GM12878 (cell line): ENCODE measurements around the gene METTL23. TPM values are rescaled to one million over a fixed set of nuclear protein-coding genes. Genes with fewer than 3 reads are reported as not detected.

Experiments
- ATAC-seq: fragments of 200-7000 bp; cut with Tn5 transposase; 3 replicates; pipeline ENCODE4 v1.9.1; 2020; ENCODE audit warnings: mild to moderate bottlenecking, moderate library complexity
- BruUV-seq: library from RNA; stranded (reverse); fragments of 400-500 nt; replicated peaks from 2 replicates; lab custom pipeline; 2021; lab: Mats Ljungman, UMichigan
- CTCF ChIA-PET: fragments of 300-600 bp; sonication (Branson Sonifier 250); formaldehyde crosslinking; extraction: SDS; loops from one replicate; lab custom pipeline; 2021; ENCODE audit warnings: inconsistent platforms; lab: Yijun Ruan, JAX
- POLR2A ChIA-PET: fragments of 350-600 bp; formaldehyde crosslinking; extraction: SDS; loops from one replicate; lab custom pipeline; 2021; ENCODE audit warnings: inconsistent platforms; lab: Charles Lee
- RAD21 ChIA-PET: fragments of 300-600 bp; sonication (Branson Sonifier 250); formaldehyde crosslinking; loops from one replicate; lab custom pipeline; 2023; ENCODE audit warnings: antibody characterized with exemption; ENCODE audit not compliant: unreplicated experiment; lab: Charles Lee
- SMC1A ChIA-PET: fragments of 300-600 bp; sonication (Branson Sonifier 250); formaldehyde crosslinking; loops from one replicate; lab custom pipeline; 2023; ENCODE audit not compliant: unreplicated experiment, uncharacterized antibody; lab: Charles Lee
- DNase-seq: peaks from one replicate; pipeline ENCODE4 v3.0.0-alpha.2; 2011; ENCODE audit warnings: low read depth, low spot score
- FAIRE-seq: peaks from 3 replicates; lab custom pipeline; 2011; peaks lifted over from hg19 to GRCh38; lab: Jason Lieb, UNC
- H2AFZ ChIP-seq: 2 replicates; pipeline ENCODE4 v1.6.0; 2011; ENCODE audit warnings: low read depth, low read length, control low read depth; ENCODE audit not compliant: control insufficient read depth
- H3K27ac ChIP-seq: 2 replicates; pipeline ENCODE4 v1.5.1; 2011; ENCODE audit warnings: control low read depth; ENCODE audit not compliant: control insufficient read depth, insufficient read depth
- H3K27me3 ChIP-seq, 2 experiments: replicated peaks in 1 of 2; 2 replicates each; pipeline versions ENCODE4 v1.6.0 to v1.6.1; 2011; ENCODE audit warnings: low read length in 1 of 2; ENCODE audit not compliant: control insufficient read depth in 2 of 2, insufficient read depth in 2 of 2
- H3K36me3 ChIP-seq, 2 experiments: 2 replicates each; pipeline ENCODE4 v1.5.1; 2011; ENCODE audit warnings: low read length in 1 of 2; ENCODE audit not compliant: control insufficient read depth in 2 of 2, insufficient read depth in 2 of 2
- H3K4me1 ChIP-seq: 2 replicates; pipeline ENCODE4 v1.6.1; 2011; ENCODE audit warnings: mild to moderate bottlenecking, low read length, moderate library complexity, mixed read lengths; ENCODE audit not compliant: control insufficient read depth, insufficient read depth
- H3K4me2 ChIP-seq: 2 replicates; pipeline ENCODE4 v1.6.0; 2011; ENCODE audit warnings: control low read depth; ENCODE audit not compliant: control insufficient read depth, insufficient read depth
- H3K4me3 ChIP-seq: fragments of 200-600 bp; sonication (generic); 2 replicates; pipeline ENCODE4 v1.5.1; 2016
- H3K79me2 ChIP-seq: 2 replicates; pipeline ENCODE4 v1.6.0; 2011; ENCODE audit warnings: low read length; ENCODE audit not compliant: control insufficient read depth, insufficient read depth
- H3K9ac ChIP-seq: 2 replicates; pipeline ENCODE4 v1.8.0; 2011; ENCODE audit warnings: low read length, control low read depth, mixed read lengths; ENCODE audit not compliant: control insufficient read depth, insufficient read depth
- H3K9me3 ChIP-seq: replicated peaks from 3 replicates; pipeline ENCODE4 v1.5.1; 2011; ENCODE audit warnings: mild to moderate bottlenecking, low read length; ENCODE audit not compliant: control insufficient read depth, insufficient read depth
- H4K20me1 ChIP-seq: 2 replicates; pipeline ENCODE4 v1.6.0; 2011; ENCODE audit not compliant: control insufficient read depth, insufficient read depth
- BACH1 ChIP-seq: fragments of 450-650 bp; IDR thresholded peaks from 2 replicates; pipeline ENCODE4 v1.6.1; 2017; ENCODE audit warnings: mild to moderate bottlenecking, borderline replicate concordance
- CHD2 ChIP-seq: IDR thresholded peaks from 2 replicates; pipeline ENCODE4 v1.6.1; 2011; ENCODE audit warnings: low read depth, low read length, improper control_type of control experiment, borderline replicate concordance
- JUNB ChIP-seq: IDR thresholded peaks from 2 replicates; pipeline ENCODE4 v1.6.1; 2016; ENCODE audit warnings: antibody characterized with exemption, mild to moderate bottlenecking
- MXI1 ChIP-seq: fragments of 150-350 bp; IDR thresholded peaks from 2 replicates; pipeline ENCODE4 v1.6.1; 2011; ENCODE audit warnings: low read depth, mild to moderate bottlenecking, inconsistent platforms, low read length, improper control_type of control experiment
- RFX5 ChIP-seq: IDR thresholded peaks from 2 replicates; pipeline ENCODE4 v1.6.1; 2011; ENCODE audit warnings: low read depth, low read length, improper control_type of control experiment
- TAF1 ChIP-seq: IDR thresholded peaks from 2 replicates; pipeline ENCODE4 v1.6.1; 2011; ENCODE audit warnings: mild to moderate bottlenecking, low read depth, low read length, borderline replicate concordance
- YY1 ChIP-seq: IDR thresholded peaks from 2 replicates; pipeline ENCODE4 v1.6.1; 2011; ENCODE audit warnings: low read depth, mild to moderate bottlenecking, low read length
- WGBS: methylation state at CpG from one replicate; pipeline ENCODE4 v1.1.6; 2016; ENCODE audit warnings: low lambda C conversion rate; ENCODE audit not compliant: insufficient replicate concordance, insufficient coverage; ENCODE audit errors: missing lambda C conversion rate; 5-methylcytosine and 5-hydroxymethylcytosine counted together
- in situ Hi-C: fragments of 300-500 bp; cut with MboI; formaldehyde crosslinking; loops from 9 replicates; pipeline ENCODE4 v1.14.3; 2018; ENCODE audit warnings: mixed read lengths
- intact Hi-C: fragments of 100-400 bp; cut with micrococcal nuclease; formaldehyde crosslinking; loops from one replicate; pipeline ENCODE4 v1.14.2; 2022; ENCODE audit not compliant: unreplicated experiment
- polyA plus RNA-seq, 11 experiments: library from polyadenylated mRNA; depleted of rRNA in 4 of 11; unstranded in 6 of 11; stranded (reverse) in 5 of 11; fragments of >200 nt; fragmentation: Nextera tagmentation in 4 of 11; fragmentation: Illumina TruSeq in 1 of 11; extraction: Ambion mirVana in 4 of 11; extraction: Trizol in 1 of 11; gene quantifications; 1 replicate in 1 of 11; 2 replicates in 10 of 11; pipeline versions ENCODE4 v1.2.1 to v1.2.3, GENCODE V29; 2011 to 2016; ENCODE audit warnings: inconsistent platforms in 2 of 11, missing spikeins in 2 of 11, low read depth in 1 of 11
- total RNA-seq, 4 experiments: library from RNA; depleted of rRNA in 3 of 4; stranded (reverse); fragments of >200 nt in 3 of 4; fragmentation: Illumina TruSeq in 1 of 4; extraction: Trizol in 1 of 4; gene quantifications; 2 replicates each; pipeline versions ENCODE4 v1.2.1 to v1.2.3, GENCODE V29; 2013 to 2021

Gene METTL23
- total and polyA plus RNA-seq, 10 of the 15 experiments (the other 5 are each of a cell fraction or from before 2014, with no cell fraction given): 25.6 to 61.5 (median 30.9) TPM

- BruUV-seq: no TSS peak
- no peak for ATAC-seq
- no peaks in the 10 kb centered on the region for H3K36me3 ChIP-seq
- no peak overlapping the region for H3K27ac ChIP-seq
- POLR2A ChIA-PET: no interaction called here
- no peak for DNase-seq
- H4K20me1 ChIP-seq: no peaks in the 10 kb centered on the region
- in situ Hi-C loops (no loop called here), intact Hi-C loops (no loop called here)
- no peak overlapping the region for H3K4me2 ChIP-seq
- 34% methylated on average over 26 of the region's 26 CpGs for WGBS
- no peaks in the 10 kb centered on the region for H3K9me3 ChIP-seq
- no peak overlapping the region for H3K9ac ChIP-seq
- no peak for FAIRE-seq
- TF ChIP-seq TAF1 (no peak), YY1 (no peak), RFX5 (no peak), JUNB (no peak), MXI1 (no peak), CHD2 (no peak)
- TF ChIP-seq, all 136 proteins: peak for 0
- ChIA-PET SMC1A (no interaction called here), CTCF (no interaction called here), RAD21 (no interaction called here)
- Histone ChIP-seq H3K27me3 (peaks cover 0 to 1% of the 10 kb centered on the region in 2 experiments; a peak in 2 of 4 replicates), H2AFZ (no peak overlapping the region), H3K79me2 (no peaks in the 10 kb centered on the region), H3K4me1 (no peaks in the 10 kb centered on the region), H3K4me3 (no peak overlapping the region)
Observed at GRCh38 chr17:76687298-76688164, 39.1 kb upstream of the METTL23 start.

- Histone ChIP-seq H3K4me2 (no peak overlapping the region), H3K4me1 (no peaks in the 10 kb centered on the region), H3K79me2 (no peaks in the 10 kb centered on the region), H3K9ac (no peak overlapping the region), H2AFZ (no peak overlapping the region), H3K9me3 (no peaks in the 10 kb centered on the region), H3K27ac (no peak overlapping the region), H3K4me3 (no peak overlapping the region), H3K36me3 (no peaks in the 10 kb centered on the region), H4K20me1 (no peaks in the 10 kb centered on the region), H3K27me3 (peaks cover 0 to 1% of the 10 kb centered on the region in 2 experiments; a peak in 2 of 4 replicates)
- CTCF ChIA-PET: interaction anchor here (1.1 kb wide), 1 partner anchor 64 kb away, joined by 3 read pairs; no protein-coding TSS in a partner anchor
- RAD21 ChIA-PET: no interaction called here
- SMC1A ChIA-PET: no interaction called here
- intact Hi-C loops: no loop called here
- DNase-seq (no peak), FAIRE-seq (no peak), ATAC-seq (no peak)
- WGBS: 34% methylated on average over 11 of the region's 11 CpGs
- no TSS peak for BruUV-seq
- in situ Hi-C loops: no loop called here
- POLR2A ChIA-PET: no interaction called here
- no peak for TF ChIP-seq BACH1
Observed at GRCh38 chr17:76688165-76688622, 38.4 kb upstream of the METTL23 start.
